K562 (cell line): ENCODE data around the gene DNAJC11.

Experiments used
- ATF1 ChIP-seq, 2 experiments: fragments of 450-650 bp in 1 of 2; IDR thresholded peaks; 2 replicates each; pipeline ENCODE4 v1.6.1; 2016; ENCODE audit warnings: missing compliant biosample characterization in 1 of 2, missing genetic modification characterization in 1 of 2
- POLR2AphosphoS2 ChIP-seq: IDR thresholded peaks from 2 replicates; pipeline ENCODE4 v1.6.1; 2012; ENCODE audit warnings: low read length, improper control_type of control experiment
- RAD51 ChIP-seq: fragments of 450-650 bp; IDR thresholded peaks from 2 replicates; pipeline ENCODE4 v1.7.1; 2016; ENCODE audit warnings: low read depth, mild to moderate bottlenecking, borderline replicate concordance
- RFX5 ChIP-seq: IDR thresholded peaks from 2 replicates; pipeline ENCODE4 v1.6.1; 2011; ENCODE audit warnings: low read depth, mild to moderate bottlenecking, improper control_type of control experiment, low read length
- TAF1 ChIP-seq: IDR thresholded peaks from 2 replicates; pipeline ENCODE4 v1.6.1; 2011; ENCODE audit warnings: mild to moderate bottlenecking, low read length, moderate library complexity; ENCODE audit not compliant: insufficient read depth, control insufficient read depth, severe bottlenecking; ENCODE audit errors: extremely low read depth
- ZFP1 ChIP-seq: fragments of 450-650 bp; formaldehyde crosslinking; IDR thresholded peaks from 2 replicates; pipeline ENCODE4 v1.4.0; 2020; ENCODE audit warnings: mild to moderate bottlenecking, mixed read lengths
- TF ChIP-seq, protein P1 (sequence below), 3 experiments: IDR thresholded peaks in 2 of 3; conservative IDR thresholded peaks in 1 of 3; 2 replicates each; pipeline ENCODE4 v1.5.1; 2011 to 2012; ENCODE audit warnings: low read length in 3 of 3, mild to moderate bottlenecking in 3 of 3, control low read depth in 2 of 3, improper control_type of control experiment in 1 of 3, inconsistent platforms in 1 of 3, low read depth in 1 of 3, mixed read lengths in 1 of 3, moderate library complexity in 1 of 3; ENCODE audit not compliant: insufficient read depth in 2 of 3

DNA sequence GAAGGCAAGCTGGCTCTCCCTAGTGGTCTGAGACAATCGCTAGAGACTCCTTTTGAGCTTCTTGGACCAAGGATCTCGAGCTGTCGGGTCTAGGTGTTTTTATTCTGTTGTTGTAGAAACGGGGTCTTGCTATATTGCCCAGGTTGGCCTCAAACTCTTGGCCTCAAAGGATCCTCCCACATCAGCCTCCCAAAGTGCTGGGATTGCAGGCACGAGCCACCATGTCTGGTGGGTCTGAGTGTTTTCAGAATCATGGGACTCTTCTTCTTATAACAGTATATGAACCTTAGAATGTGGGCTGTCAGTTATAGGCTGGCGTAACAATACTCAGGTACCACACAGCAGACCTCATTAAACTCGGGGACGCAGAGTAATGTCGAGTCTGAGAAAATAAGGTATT is 33.1 kb downstream of the DNAJC11 start:
- TF ChIP-seq POLR2AphosphoS2, result no peak
- TF ChIP-seq TAF1, result no peak
- no peak for TF ChIP-seq RAD51
- no peak for TF ChIP-seq ZFP1 (CRISPR knock-in tag)
- TF ChIP-seq RFX5, result no peak
- TF ChIP-seq ATF1 (CRISPR knock-in tag; IDR thresholded peaks at IDR 0.05), result no peak
- no peak for TF ChIP-seq ATF1 (tag; IDR thresholded peaks at IDR 0.05)
- TF ChIP-seq, protein P1, sequence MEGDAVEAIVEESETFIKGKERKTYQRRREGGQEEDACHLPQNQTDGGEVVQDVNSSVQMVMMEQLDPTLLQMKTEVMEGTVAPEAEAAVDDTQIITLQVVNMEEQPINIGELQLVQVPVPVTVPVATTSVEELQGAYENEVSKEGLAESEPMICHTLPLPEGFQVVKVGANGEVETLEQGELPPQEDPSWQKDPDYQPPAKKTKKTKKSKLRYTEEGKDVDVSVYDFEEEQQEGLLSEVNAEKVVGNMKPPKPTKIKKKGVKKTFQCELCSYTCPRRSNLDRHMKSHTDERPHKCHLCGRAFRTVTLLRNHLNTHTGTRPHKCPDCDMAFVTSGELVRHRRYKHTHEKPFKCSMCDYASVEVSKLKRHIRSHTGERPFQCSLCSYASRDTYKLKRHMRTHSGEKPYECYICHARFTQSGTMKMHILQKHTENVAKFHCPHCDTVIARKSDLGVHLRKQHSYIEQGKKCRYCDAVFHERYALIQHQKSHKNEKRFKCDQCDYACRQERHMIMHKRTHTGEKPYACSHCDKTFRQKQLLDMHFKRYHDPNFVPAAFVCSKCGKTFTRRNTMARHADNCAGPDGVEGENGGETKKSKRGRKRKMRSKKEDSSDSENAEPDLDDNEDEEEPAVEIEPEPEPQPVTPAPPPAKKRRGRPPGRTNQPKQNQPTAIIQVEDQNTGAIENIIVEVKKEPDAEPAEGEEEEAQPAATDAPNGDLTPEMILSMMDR (IDR thresholded peaks at IDR 0.05 in 2 of 3, conservative IDR thresholded peaks at IDR 0.05 in 1 of 3; ENCODE audit: insufficient read depth in 2 of 3, low read depth in 1 of 3, low read length in 3 of 3), result no peak
